CD14-positive monocyte (primary cell): ENCODE measurements around the gene INPP5A. TPM values are rescaled to one million over a fixed set of nuclear protein-coding genes. Genes with fewer than 3 reads are reported as not detected.

ENCODE experiments used
- DNase-seq, 3 donors: peaks; one replicate each; pipeline ENCODE4 v3.0.0-alpha.2; 2011 to 2022
- H2AFZ ChIP-seq: 2 replicates; pipeline ENCODE4 v1.6.0; 2012; ENCODE audit warnings: mild to moderate bottlenecking, low read depth, low read length, inconsistent platforms; ENCODE audit not compliant: insufficient read depth, poor library complexity, severe bottlenecking
- H3K27ac ChIP-seq, 2 donors: 1 replicate in 1 of 2; 2 replicates in 1 of 2; pipeline ENCODE4 v1.5.1; 2012 to 2013; ENCODE audit warnings: low read length in 2 of 2, control low read depth in 1 of 2, inconsistent platforms in 1 of 2, low read depth in 1 of 2, mild to moderate bottlenecking in 1 of 2
- H3K27me3 ChIP-seq, 2 donors: one replicate each; pipeline versions ENCODE4 v1.6.0 to v1.6.1; 2011 to 2013; ENCODE audit warnings: low read length in 2 of 2; ENCODE audit not compliant: control insufficient read depth in 2 of 2, insufficient read depth in 2 of 2
- H3K36me3 ChIP-seq, 2 donors: replicated peaks in 1 of 2; 1 replicate in 1 of 2; 2 replicates in 1 of 2; pipeline versions ENCODE4 v1.5.1 to v1.6.1; 2012 to 2013; ENCODE audit warnings: low read length in 2 of 2, control low read depth in 1 of 2, inconsistent platforms in 1 of 2, mild to moderate bottlenecking in 1 of 2; ENCODE audit not compliant: insufficient read depth in 2 of 2, control insufficient read depth in 1 of 2
- H3K4me1 ChIP-seq, 2 donors: 1 replicate in 1 of 2; 2 replicates in 1 of 2; pipeline versions ENCODE4 v1.5.1 to v1.6.1; 2012 to 2013; ENCODE audit warnings: low read length in 2 of 2, control low read depth in 1 of 2, inconsistent platforms in 1 of 2, mild to moderate bottlenecking in 1 of 2, moderate library complexity in 1 of 2; ENCODE audit not compliant: insufficient read depth in 2 of 2, control insufficient read depth in 1 of 2
- H3K4me2 ChIP-seq: replicated peaks from 2 replicates; pipeline ENCODE3; 2012; ENCODE audit warnings: low read length, moderate library complexity, mild to moderate bottlenecking; ENCODE audit not compliant: poor library complexity, severe bottlenecking; ENCODE audit errors: extremely low read depth
- H3K4me3 ChIP-seq, 3 experiments: fragments of 200-600 bp in 1 of 3; sonication (generic) in 1 of 3; replicated peaks in 1 of 3; 1 replicate in 2 of 3; 2 replicates in 1 of 3; pipeline ENCODE4 v1.5.1; 2011 to 2013; ENCODE audit warnings: low read length in 3 of 3, mild to moderate bottlenecking in 3 of 3, control low read depth in 2 of 3, low read depth in 2 of 3, inconsistent platforms in 1 of 3, moderate library complexity in 1 of 3
- H3K79me2 ChIP-seq: 2 replicates; pipeline ENCODE4 v1.6.0; 2012; ENCODE audit warnings: mild to moderate bottlenecking, control low read depth, inconsistent platforms, low read length, moderate library complexity; ENCODE audit not compliant: insufficient read depth
- H3K9ac ChIP-seq: 2 replicates; pipeline ENCODE4 v1.6.0; 2017; ENCODE audit warnings: low read length, mild to moderate bottlenecking; ENCODE audit not compliant: insufficient read depth, poor library complexity, severe bottlenecking
- H3K9me3 ChIP-seq, 2 donors: replicated peaks in 1 of 2; 1 replicate in 1 of 2; 2 replicates in 1 of 2; pipeline versions ENCODE4 v1.5.1 to v1.6.1; 2012 to 2013; ENCODE audit warnings: low read length in 2 of 2, control low read depth in 1 of 2; ENCODE audit not compliant: control insufficient read depth in 1 of 2, insufficient read depth in 1 of 2
- H4K20me1 ChIP-seq: 2 replicates; pipeline ENCODE4 v1.6.0; 2012; ENCODE audit warnings: mild to moderate bottlenecking, low read length, control low read depth, moderate library complexity; ENCODE audit not compliant: insufficient read depth
- H3K27ac Mint-ChIP-seq, 7 donors: one replicate each; pipeline ENCODE4 v1.8.0; 2020; ENCODE audit warnings: mild to moderate bottlenecking in 7 of 7, mixed read lengths in 7 of 7, moderate library complexity in 6 of 7, inconsistent platforms in 2 of 7
- H3K27me3 Mint-ChIP-seq, 3 donors: one replicate each; pipeline ENCODE4 v1.8.0; 2021 to 2022; ENCODE audit warnings: low read depth in 3 of 3, mild to moderate bottlenecking in 3 of 3, mixed read lengths in 3 of 3, moderate library complexity in 3 of 3, inconsistent platforms in 1 of 3
- H3K36me3 Mint-ChIP-seq, 2 donors: one replicate each; pipeline ENCODE4 v1.8.0; 2020; ENCODE audit warnings: mixed read lengths in 2 of 2, inconsistent platforms in 1 of 2, mild to moderate bottlenecking in 1 of 2
- H3K4me1 Mint-ChIP-seq: one replicate; pipeline ENCODE4 v1.8.0; 2020; ENCODE audit warnings: mild to moderate bottlenecking, mixed read lengths
- H3K4me3 Mint-ChIP-seq, 2 donors: one replicate each; pipeline ENCODE4 v1.8.0; 2020; ENCODE audit warnings: mild to moderate bottlenecking in 2 of 2, mixed read lengths in 2 of 2, moderate library complexity in 1 of 2
- H3K9me3 Mint-ChIP-seq, 7 donors: one replicate each; pipeline ENCODE4 v1.8.0; 2020 to 2022; ENCODE audit warnings: mixed read lengths in 7 of 7, mild to moderate bottlenecking in 6 of 7, moderate library complexity in 6 of 7, inconsistent platforms in 2 of 7
- CTCF ChIP-seq: fragments of 200-600 bp; IDR thresholded peaks from one replicate; pipeline ENCODE4 v1.8.0; 2022; ENCODE audit warnings: antibody characterized with exemption, mild to moderate bottlenecking
- WGBS: methylation state at CpG from one replicate; pipeline ENCODE4 v1.1.5; 2013; ENCODE audit warnings: missing lambda C conversion rate; ENCODE audit not compliant: insufficient coverage; 5-methylcytosine and 5-hydroxymethylcytosine counted together
- intact Hi-C, 2 donors: fragments of 100-400 bp; cut with micrococcal nuclease; formaldehyde crosslinking; loops; one replicate each; pipeline versions ENCODE4 v1.15.0 to v1.15.1; 2023
- polyA plus RNA-seq, 3 donors: library from polyadenylated mRNA; depleted of rRNA in 1 of 3; unstranded in 2 of 3; stranded (reverse) in 1 of 3; fragments of 300-500 nt in 2 of 3; fragments of >200 nt in 1 of 3; fragmentation: Illumina TruSeq in 2 of 3; gene quantifications; 1 replicate in 2 of 3; 2 replicates in 1 of 3; pipeline ENCODE4 v1.2.3, GENCODE V29; 2012 to 2021

The INPP5A gene
- polyA plus RNA-seq, 3 donors, result 0.87 to 17.2 (median 2.9) TPM

GRCh38 chr10:132609211-132609610 lies 71.6 kb downstream of the INPP5A start:
- DNase-seq, result no peak
- H3K36me3 Mint-ChIP-seq, result peaks cover 12 to 27% of the 10 kb centered on the region in 2 donors

GRCh38 chr10:132610071-132610701 lies 72.6 kb downstream of the INPP5A start:
- Mint-ChIP-seq H3K27ac (no peak overlapping the region), H3K36me3 (peaks cover 14 to 32% of the 10 kb centered on the region in 2 donors), H3K4me1 (peaks cover 7% of the 10 kb centered on the region), H3K4me3 (no peak overlapping the region), H3K9me3 (no peaks in the 10 kb centered on the region), H3K27me3 (peaks cover 0 to 2% (median 0%) of the 10 kb centered on the region in 3 donors)
- Histone ChIP-seq H3K79me2 (peaks cover 40% of the 10 kb centered on the region), H3K27ac (no peak overlapping the region), H3K36me3 (peaks cover 6% of the 10 kb centered on the region in 2 donors), H3K4me2 (no peak overlapping the region), H3K9ac (no peak overlapping the region), H3K9me3 (no peaks in the 10 kb centered on the region), H3K4me3 (no peak overlapping the region), H2AFZ (no peak overlapping the region), H3K4me1 (peaks cover 2 to 3% of the 10 kb centered on the region in 2 donors), H4K20me1 (peaks cover 89% of the 10 kb centered on the region), H3K27me3 (no peaks in the 10 kb centered on the region)
- intact Hi-C loops, result no loop called here
- no peak for TF ChIP-seq CTCF
- WGBS, result 92% methylated on average over 18 of the region's 20 CpGs
- DNase-seq, result no peak

More at GRCh38 chr10:132609211-132609610, 71.6 kb downstream of the INPP5A start:
- 100% methylated on average over 5 of the region's 14 CpGs for WGBS
- Mint-ChIP-seq H3K27ac (no peak overlapping the region), H3K27me3 (peaks cover 0 to 2% (median 0%) of the 10 kb centered on the region in 3 donors), H3K9me3 (peaks cover 0 to 5% (median 3%) of the 10 kb centered on the region in 7 donors), H3K4me1 (peaks cover 9% of the 10 kb centered on the region), H3K4me3 (no peak overlapping the region)
- Histone ChIP-seq H3K36me3 (peaks cover 3 to 6% of the 10 kb centered on the region in 2 donors), H3K27ac (no peak overlapping the region), H3K9me3 (peaks cover 0 to 5% of the 10 kb centered on the region in 2 donors), H2AFZ (no peak overlapping the region), H3K27me3 (no peaks in the 10 kb centered on the region), H3K79me2 (peaks cover 45% of the 10 kb centered on the region), H4K20me1 (peaks cover 89% of the 10 kb centered on the region), H3K9ac (no peak overlapping the region), H3K4me1 (no peaks in the 10 kb centered on the region), H3K4me2 (no peak overlapping the region), H3K4me3 (no peak overlapping the region)
- intact Hi-C loops, result no loop called here
- no peak for TF ChIP-seq CTCF
